Hepatocyte (in vitro differentiated cells): ENCODE data around the gene PFN3. TPM values are rescaled to one million over a fixed set of nuclear protein-coding genes. Genes with fewer than 3 reads are reported as not detected.
A peak's percentile ranks its signal among the peaks of the same experiment; 100 is the strongest.

Source experiments
- DNase-seq: peaks from one replicate; pipeline ENCODE4 v3.0.0-alpha.2; 2016; ENCODE audit warnings: low spot score
- H2AFZ ChIP-seq: fragments of 200-600 bp; sonication (generic); 2 replicates; pipeline ENCODE4 v1.6.0; 2016; ENCODE audit warnings: antibody characterized with exemption, mild to moderate bottlenecking
- H3K27ac ChIP-seq: fragments of 200-600 bp; sonication (generic); 2 replicates; pipeline ENCODE4 v1.5.1; 2016; ENCODE audit warnings: mild to moderate bottlenecking
- H3K27me3 ChIP-seq: fragments of 200-600 bp; sonication (generic); 2 replicates; pipeline ENCODE4 v1.6.1; 2016
- H3K36me3 ChIP-seq: fragments of 200-600 bp; sonication (generic); replicated peaks from 2 replicates; pipeline ENCODE4 v1.5.1; 2016; ENCODE audit warnings: low read depth; ENCODE audit not compliant: insufficient read depth
- H3K4me1 ChIP-seq: fragments of 200-600 bp; sonication (generic); 2 replicates; pipeline ENCODE4 v1.5.1; 2016; ENCODE audit warnings: mild to moderate bottlenecking, moderate library complexity; ENCODE audit not compliant: insufficient read depth
- H3K4me2 ChIP-seq: fragments of 200-600 bp; sonication (generic); 2 replicates; pipeline ENCODE4 v1.6.0; 2016
- H3K4me3 ChIP-seq: fragments of 200-600 bp; sonication (generic); 2 replicates; pipeline ENCODE4 v1.5.1; 2016; ENCODE audit warnings: mild to moderate bottlenecking
- H3K79me2 ChIP-seq: fragments of 200-600 bp; sonication (generic); 2 replicates; pipeline ENCODE4 v1.6.0; 2017; ENCODE audit warnings: mild to moderate bottlenecking
- H3K9me2 ChIP-seq: fragments of 200-600 bp; sonication (generic); replicated peaks from 2 replicates; pipeline ENCODE4 v1.6.0; 2017; ENCODE audit warnings: mild to moderate bottlenecking; ENCODE audit not compliant: insufficient read depth
- H3K9me3 ChIP-seq: fragments of 200-600 bp; sonication (generic); 2 replicates; pipeline ENCODE4 v1.5.1; 2016; ENCODE audit warnings: low read depth, mild to moderate bottlenecking
- H4K20me1 ChIP-seq: fragments of 200-600 bp; sonication (generic); 2 replicates; pipeline ENCODE4 v1.6.0; 2016; ENCODE audit warnings: mild to moderate bottlenecking; ENCODE audit not compliant: insufficient read depth, poor library complexity, severe bottlenecking
- CTCF ChIP-seq: fragments of 200-600 bp; sonication (generic); IDR thresholded peaks from 2 replicates; pipeline ENCODE4 v1.5.1; 2016; ENCODE audit warnings: antibody characterized with exemption, mild to moderate bottlenecking; ENCODE audit not compliant: poor library complexity
- EZH2 ChIP-seq: fragments of 200-600 bp; sonication (generic); IDR thresholded peaks from 2 replicates; pipeline ENCODE4 v1.6.1; 2016; ENCODE audit warnings: antibody characterized with exemption, mild to moderate bottlenecking, borderline replicate concordance
- EZH2phosphoT487 ChIP-seq: fragments of 200-600 bp; sonication (generic); IDR thresholded peaks from one replicate; pipeline ENCODE4 v1.6.1; 2018; ENCODE audit warnings: antibody characterized with exemption, mild to moderate bottlenecking, low read depth, moderate library complexity; ENCODE audit not compliant: unreplicated experiment, severe bottlenecking
- WGBS: methylation state at CpG from one replicate; pipeline ENCODE4 v1.1.6; 2016; ENCODE audit warnings: low lambda C conversion rate; ENCODE audit errors: missing lambda C conversion rate; 5-methylcytosine and 5-hydroxymethylcytosine counted together
- polyA plus RNA-seq: library from polyadenylated mRNA; unstranded; fragments of >200 nt; fragmentation: Nextera tagmentation; extraction: Ambion mirVana; gene quantifications from 2 replicates; pipeline ENCODE4 v1.2.1, GENCODE V29; 2016
- total RNA-seq: library from RNA; depleted of rRNA; stranded (reverse); fragments of >200 nt; gene quantifications from 2 replicates; pipeline ENCODE4 v1.2.3, GENCODE V29; 2014

PFN3 gene
- total and polyA plus RNA-seq, 2 experiments from 2014 or later, result not detected

GRCh38 chr5:177390363-177391300 lies 9.8 kb downstream of the PFN3 start:
- Histone ChIP-seq H3K4me2 (no peak overlapping the region), H2AFZ (no peak overlapping the region), H3K27ac (peak overlapping the region; percentile 32), H4K20me1 (no peaks in the 10 kb centered on the region), H3K36me3 (no peaks in the 10 kb centered on the region), H3K9me3 (no peaks in the 10 kb centered on the region), H3K79me2 (no peaks in the 10 kb centered on the region), H3K4me1 (peaks cover 3% of the 10 kb centered on the region), H3K4me3 (no peak overlapping the region), H3K27me3 (no peaks in the 10 kb centered on the region), H3K9me2 (no peaks in the 10 kb centered on the region)
- DNase-seq, result peak; percentile 90
- 33% methylated on average over 13 of the region's 13 CpGs for WGBS
- TF ChIP-seq EZH2, result no peak
- no peak for TF ChIP-seq EZH2phosphoT487
- peak; percentile 91 for TF ChIP-seq CTCF

- Histone ChIP-seq H3K27me3 (no peaks in the 10 kb centered on the region), H2AFZ (no peak overlapping the region), H3K79me2 (no peaks in the 10 kb centered on the region), H3K4me3 (no peak overlapping the region), H4K20me1 (no peaks in the 10 kb centered on the region), H3K4me1 (peaks cover 3% of the 10 kb centered on the region), H3K9me3 (no peaks in the 10 kb centered on the region), H3K4me2 (peak overlapping the region; percentile 52), H3K36me3 (no peaks in the 10 kb centered on the region), H3K9me2 (no peaks in the 10 kb centered on the region), H3K27ac (peak overlapping the region; percentile 72)
- DNase-seq, result peak; percentile 64
- 50% methylated on average over 21 of the region's 21 CpGs for WGBS
- TF ChIP-seq CTCF (no peak), EZH2 (no peak), EZH2phosphoT487 (no peak)
These were observed 11.0 kb downstream of the PFN3 start for GRCh38 chr5:177389241-177390169.

GRCh38 chr5:177388521-177389052 lies 11.9 kb downstream of the PFN3 start:
- 92% methylated on average over 10 of the region's 10 CpGs for WGBS
- peaks cover 3% of the 10 kb centered on the region for H3K4me1 ChIP-seq
- DNase-seq, result no peak
- peak overlapping the region; percentile 72 for H3K27ac ChIP-seq
- H3K4me2 ChIP-seq, result no peak overlapping the region
- no peak overlapping the region for H2AFZ ChIP-seq
- no peak overlapping the region for H3K4me3 ChIP-seq
- H3K27me3 ChIP-seq, result no peaks in the 10 kb centered on the region
- H4K20me1 ChIP-seq, result no peaks in the 10 kb centered on the region
- H3K9me2 ChIP-seq, result no peaks in the 10 kb centered on the region
- H3K9me3 ChIP-seq, result no peaks in the 10 kb centered on the region
- TF ChIP-seq CTCF (no peak), EZH2phosphoT487 (no peak), EZH2 (no peak)
- no peaks in the 10 kb centered on the region for H3K36me3 ChIP-seq
- no peaks in the 10 kb centered on the region for H3K79me2 ChIP-seq
